SU-DHL-6 (cell line): ENCODE measurements around the gene ESYT2.

Experiments used
- H2AFZ ChIP-seq: fragments of 200-600 bp; sonication (generic); 2 replicates; pipeline ENCODE4 v1.6.1; 2014; ENCODE audit warnings: low read depth, mild to moderate bottlenecking, moderate library complexity, mixed read lengths, antibody characterized with exemption, low read length; ENCODE audit not compliant: severe bottlenecking
- H3F3A ChIP-seq: fragments of 200-600 bp; shearing (Covaris generic); 2 replicates; pipeline ENCODE4 v1.6.0; 2016; ENCODE audit warnings: antibody characterized with exemption, mild to moderate bottlenecking; ENCODE audit not compliant: insufficient read depth
- H3K27ac ChIP-seq: fragments of 200-600 bp; sonication (generic); 2 replicates; pipeline ENCODE4 v1.5.1; 2016; ENCODE audit warnings: low read depth, mild to moderate bottlenecking, low read length, moderate library complexity, mixed read lengths
- H3K27me3 ChIP-seq: fragments of 200-600 bp; sonication (generic), shearing (Covaris generic); 2 replicates; pipeline ENCODE4 v1.6.0; 2014; ENCODE audit warnings: mild to moderate bottlenecking, low read length
- H3K36me3 ChIP-seq: fragments of 200-600 bp; sonication (generic); 2 replicates; pipeline ENCODE4 v1.6.1; 2014; ENCODE audit warnings: mild to moderate bottlenecking, low read length, mixed read lengths
- H3K4me2 ChIP-seq: fragments of 300-600, 200-600 bp; shearing (Covaris generic), sonication (generic); 2 replicates; pipeline ENCODE4 v1.6.0; 2014; ENCODE audit warnings: low read length, low read depth, mild to moderate bottlenecking; ENCODE audit not compliant: poor library complexity, severe bottlenecking
- H3K4me3 ChIP-seq: fragments of 200-600 bp; sonication (generic); 2 replicates; pipeline ENCODE4 v1.5.1; 2014; ENCODE audit warnings: antibody characterized with exemption, low read length, mild to moderate bottlenecking, mixed read lengths; ENCODE audit not compliant: insufficient read depth, poor library complexity, severe bottlenecking
- H3K79me2 ChIP-seq: fragments of 200-600 bp; sonication (generic); 2 replicates; pipeline ENCODE4 v1.6.1; 2014; ENCODE audit warnings: mild to moderate bottlenecking, low read length, moderate library complexity; ENCODE audit not compliant: insufficient read depth
- H3K9ac ChIP-seq: fragments of 200-600 bp; sonication (generic); 2 replicates; pipeline ENCODE4 v1.7.0; 2014; ENCODE audit warnings: mild to moderate bottlenecking, low read length
- H3K9me2 ChIP-seq: fragments of 200-600 bp; sonication (generic); replicated peaks from 2 replicates; pipeline ENCODE4 v1.6.1; 2014; ENCODE audit warnings: low read length; ENCODE audit not compliant: insufficient read depth
- H3K9me3 ChIP-seq: fragments of 200-600 bp; sonication (generic); 2 replicates; pipeline ENCODE4 v1.6.1; 2014; ENCODE audit warnings: low read length, mixed read lengths; ENCODE audit not compliant: insufficient read depth
- H4K20me1 ChIP-seq: fragments of 200-600 bp; sonication (generic); 2 replicates; pipeline ENCODE4 v1.6.1; 2014; ENCODE audit warnings: low read depth, mild to moderate bottlenecking, antibody characterized with exemption, low read length, moderate library complexity, mixed read lengths
- CTCF ChIP-seq: fragments of 200-600 bp; sonication (generic); IDR thresholded peaks from one replicate; pipeline ENCODE4 v1.5.1; 2017; ENCODE audit warnings: antibody characterized with exemption, mild to moderate bottlenecking, low read length, moderate library complexity; ENCODE audit not compliant: insufficient read depth, poor library complexity, severe bottlenecking
- EZH2phosphoT487 ChIP-seq: fragments of 200-600 bp; sonication (generic), shearing (Covaris generic); conservative IDR thresholded peaks from 2 replicates; pipeline ENCODE4 v1.6.1; 2018; ENCODE audit warnings: mild to moderate bottlenecking, antibody characterized with exemption, low read length, moderate library complexity, mixed read lengths

The ESYT2 gene

GRCh38 chr7:158706710-158707590 lies 122.4 kb downstream of the ESYT2 start:
- Histone ChIP-seq H3K79me2 (peaks cover 26% of the 10 kb centered on the region), H3K36me3 (peaks cover 4% of the 10 kb centered on the region; the same call in 1 of the 2 replicates), H2AFZ (no peak overlapping the region), H3K9me3 (peaks cover 11% of the 10 kb centered on the region; the same call in 1 of the 2 replicates), H3K4me3 (no peak overlapping the region), H4K20me1 (peaks cover 9% of the 10 kb centered on the region; the same call in 1 of the 2 replicates), H3K9me2 (no peaks in the 10 kb centered on the region), H3F3A (0 out of 2 replicates have a peak, but pooled peaks cover 6% of the 10 kb centered on the region), H3K27me3 (no peaks in the 10 kb centered on the region), H3K27ac (no peak overlapping the region), H3K4me2 (no peak overlapping the region), H3K9ac (no peak overlapping the region)
- TF ChIP-seq EZH2phosphoT487: no peak
- TF ChIP-seq CTCF: no peak

GRCh38 chr7:158706273-158706704 lies 123.0 kb downstream of the ESYT2 start:
- Histone ChIP-seq H3K36me3 (peaks cover 11% of the 10 kb centered on the region), H3F3A (0 out of 2 replicates have a peak, but pooled peaks cover 6% of the 10 kb centered on the region), H3K4me2 (no peak overlapping the region), H3K27me3 (no peaks in the 10 kb centered on the region), H3K9me3 (peaks cover 11% of the 10 kb centered on the region; the same call in 1 of the 2 replicates), H3K9ac (no peak overlapping the region), H3K79me2 (peaks cover 32% of the 10 kb centered on the region), H4K20me1 (peaks cover 9% of the 10 kb centered on the region; the same call in 1 of the 2 replicates), H3K9me2 (no peaks in the 10 kb centered on the region), H3K27ac (no peak overlapping the region), H3K4me3 (no peak overlapping the region), H2AFZ (no peak overlapping the region)
- TF ChIP-seq CTCF: no peak
- no peak for TF ChIP-seq EZH2phosphoT487

- H3K9ac ChIP-seq: peak overlapping the region; percentile 99
- H3K27ac ChIP-seq: peak overlapping the region; percentile 26; the same call in 1 of the 2 replicates
Observed at GRCh38 chr7:158705234-158705850, 124.0 kb downstream of the ESYT2 start.

More at GRCh38 chr7:158705234-158705850, 124.0 kb downstream of the ESYT2 start:
- Histone ChIP-seq H3K27me3 (no peaks in the 10 kb centered on the region), H3K9me3 (peaks cover 11% of the 10 kb centered on the region; the same call in 1 of the 2 replicates), H3K9me2 (no peaks in the 10 kb centered on the region), H3K79me2 (peaks cover 42% of the 10 kb centered on the region), H3K4me2 (peak overlapping the region; percentile 83), H4K20me1 (peaks cover 9% of the 10 kb centered on the region; the same call in 1 of the 2 replicates), H3K4me3 (peak overlapping the region; percentile 79), H3F3A (0 out of 2 replicates have a peak, but pooled peaks cover 6% of the 10 kb centered on the region), H2AFZ (peak overlapping the region; percentile 77), H3K36me3 (peaks cover 20% of the 10 kb centered on the region)
- TF ChIP-seq EZH2phosphoT487: no peak
- TF ChIP-seq CTCF: no peak
